ENCODE measurements around the gene DOCK6.

DNA sequence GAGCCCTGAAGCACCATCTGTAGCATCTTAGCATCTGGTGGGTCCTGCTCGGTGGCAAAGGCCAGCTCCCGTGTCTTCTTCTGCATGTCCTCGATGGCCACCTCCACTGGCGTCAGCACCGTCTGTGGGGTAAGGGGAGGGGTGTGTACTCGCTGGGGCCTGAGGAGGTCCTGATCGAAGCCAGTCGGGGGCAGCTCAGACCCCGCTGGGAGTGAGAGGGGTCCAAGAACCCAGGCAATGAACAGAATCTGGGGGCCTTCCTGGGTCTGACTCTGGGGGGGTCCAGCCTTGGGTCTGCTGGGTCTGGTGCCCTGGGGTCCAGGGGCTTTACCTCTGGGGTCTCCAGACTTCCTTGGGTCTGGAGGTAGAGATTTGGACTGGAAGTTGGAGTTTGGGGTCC, 61.4 kb downstream of the DOCK6 start:
- TF ChIP-seq, protein P1, sequence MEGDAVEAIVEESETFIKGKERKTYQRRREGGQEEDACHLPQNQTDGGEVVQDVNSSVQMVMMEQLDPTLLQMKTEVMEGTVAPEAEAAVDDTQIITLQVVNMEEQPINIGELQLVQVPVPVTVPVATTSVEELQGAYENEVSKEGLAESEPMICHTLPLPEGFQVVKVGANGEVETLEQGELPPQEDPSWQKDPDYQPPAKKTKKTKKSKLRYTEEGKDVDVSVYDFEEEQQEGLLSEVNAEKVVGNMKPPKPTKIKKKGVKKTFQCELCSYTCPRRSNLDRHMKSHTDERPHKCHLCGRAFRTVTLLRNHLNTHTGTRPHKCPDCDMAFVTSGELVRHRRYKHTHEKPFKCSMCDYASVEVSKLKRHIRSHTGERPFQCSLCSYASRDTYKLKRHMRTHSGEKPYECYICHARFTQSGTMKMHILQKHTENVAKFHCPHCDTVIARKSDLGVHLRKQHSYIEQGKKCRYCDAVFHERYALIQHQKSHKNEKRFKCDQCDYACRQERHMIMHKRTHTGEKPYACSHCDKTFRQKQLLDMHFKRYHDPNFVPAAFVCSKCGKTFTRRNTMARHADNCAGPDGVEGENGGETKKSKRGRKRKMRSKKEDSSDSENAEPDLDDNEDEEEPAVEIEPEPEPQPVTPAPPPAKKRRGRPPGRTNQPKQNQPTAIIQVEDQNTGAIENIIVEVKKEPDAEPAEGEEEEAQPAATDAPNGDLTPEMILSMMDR (IDR thresholded peaks at IDR 0.05; ENCODE audit: poor library complexity), result no peak
- TF ChIP-seq EZH2 (IDR thresholded peaks at IDR 0.05; ENCODE audit: borderline replicate concordance), result no peak
- no peak for TF ChIP-seq EZH2phosphoT487 (IDR thresholded peaks at IDR 0.05; ENCODE audit: low read depth, severe bottlenecking, unreplicated experiment)

Data from hepatocyte (in vitro differentiated cells).